Measurements from ENCODE around the gene NUP160.
"Not testable (repeated sequence)": the region's sequence is repeated elsewhere in the genome, so short reads cannot be mapped to it uniquely, and the experiment has no call there.

The NUP160 gene

GRCh38 chr11:47847892-47848699, at the start of gene NUP160:
Gene NUP160, minus strand, starts transcription at chr11:47848350. Its CDS starts 32 bp downstream, at chr11:47848318.
- DNase-seq (ENCODE audit: low read depth), result peak; percentile 86

GRCh38 chr11:47896199-47896598, 48.0 kb upstream of the NUP160 start:
- DNase-seq (ENCODE audit: low read depth), result no peak

GRCh38 chr11:47895035-47895434, 46.9 kb upstream of the NUP160 start:
- no peak for DNase-seq (ENCODE audit: low read depth)

GRCh38 chr11:47892546-47893276, 44.6 kb upstream of the NUP160 start:
- DNase-seq (ENCODE audit: low read depth), result not testable (repeated sequence)

GRCh38 chr11:47891886-47892285, 43.7 kb upstream of the NUP160 start:
- no peak for DNase-seq (ENCODE audit: low read depth)

GRCh38 chr11:47889714-47890441, 41.7 kb upstream of the NUP160 start:
- no peak for DNase-seq (ENCODE audit: low read depth)

- no peak for DNase-seq (ENCODE audit: low read depth)
These were observed 39.9 kb upstream of the NUP160 start for GRCh38 chr11:47887910-47888569.

- no peak for DNase-seq (ENCODE audit: low read depth)
These were observed 37.9 kb upstream of the NUP160 start for GRCh38 chr11:47886096-47886495.

GRCh38 chr11:47882437-47882836, 34.3 kb upstream of the NUP160 start:
- DNase-seq (ENCODE audit: low read depth), result not testable (repeated sequence)

GRCh38 chr11:47881145-47881544, 33.0 kb upstream of the NUP160 start:
- DNase-seq (ENCODE audit: low read depth), result no peak

- DNase-seq (ENCODE audit: low read depth), result no peak
These were observed 31.4 kb upstream of the NUP160 start for GRCh38 chr11:47879259-47880158.

- DNase-seq (ENCODE audit: low read depth), result not testable (repeated sequence)
These were observed 27.7 kb upstream of the NUP160 start for GRCh38 chr11:47875858-47876257.

GRCh38 chr11:47870404-47870803, 22.3 kb upstream of the NUP160 start:
- DNase-seq (ENCODE audit: low read depth), result no peak

- no peak for DNase-seq (ENCODE audit: low read depth)
These were observed 21.6 kb upstream of the NUP160 start for GRCh38 chr11:47869544-47870393.

- no peak for DNase-seq (ENCODE audit: low read depth)
These were observed 19.7 kb upstream of the NUP160 start for GRCh38 chr11:47867823-47868222.

GRCh38 chr11:47866892-47867291, 18.7 kb upstream of the NUP160 start:
- DNase-seq (ENCODE audit: low read depth), result not testable (repeated sequence)

- no peak for DNase-seq (ENCODE audit: low read depth)
These were observed 16.8 kb upstream of the NUP160 start for GRCh38 chr11:47864901-47865300.

- DNase-seq (ENCODE audit: low read depth), result no peak
These were observed 15.8 kb upstream of the NUP160 start for GRCh38 chr11:47863898-47864430.

GRCh38 chr11:47863189-47863897, 15.2 kb upstream of the NUP160 start:
- no peak for DNase-seq (ENCODE audit: low read depth)
